Right renal pelvis (tissue), 4 donors: ENCODE results near the gene LOC128125822.

Experiments used
- DNase-seq, 4 donors: peaks; one replicate each; pipeline ENCODE4 v3.0.0-alpha.2; 2013; ENCODE audit warnings: low read depth in 4 of 4, low spot score in 3 of 4, missing footprints in 1 of 4

Gene LOC128125822

GRCh38 chr6:63554782-63555181 is 17.5 kb upstream of the LOC128125822 start:
- DNase-seq: no peak

- no peak for DNase-seq
Measured at GRCh38 chr6:63556369-63556768, 15.9 kb upstream of the LOC128125822 start.

- no peak for DNase-seq
Measured at GRCh38 chr6:63558278-63558677, 14.0 kb upstream of the LOC128125822 start.

GRCh38 chr6:63560801-63561287 is 11.4 kb upstream of the LOC128125822 start:
- no peak for DNase-seq

GRCh38 chr6:63561288-63561687 is 11.0 kb upstream of the LOC128125822 start:
- DNase-seq: no peak

- DNase-seq: no peak
Measured at GRCh38 chr6:63563235-63563634, 9.0 kb upstream of the LOC128125822 start.

GRCh38 chr6:63565058-63565726 is 7.1 kb upstream of the LOC128125822 start:
- no peak for DNase-seq

GRCh38 chr6:63565727-63566596 is 6.3 kb upstream of the LOC128125822 start:
- DNase-seq: no peak

- no peak for DNase-seq
Measured at GRCh38 chr6:63567966-63568365, 4.3 kb upstream of the LOC128125822 start.

GRCh38 chr6:63571361-63572043 is 778 bp upstream of the LOC128125822 start:
- DNase-seq: no peak

- no peak for DNase-seq
Measured at GRCh38 chr6:63572747-63573075, 431 bp downstream of the LOC128125822 start.

- peak in 2 of 4 donors; percentile 72 to 78 for DNase-seq
Measured at GRCh38 chr6:63573076-63573898, 1.0 kb downstream of the LOC128125822 start.

- DNase-seq: no peak
Measured at GRCh38 chr6:63573899-63574553, 1.7 kb downstream of the LOC128125822 start.

GRCh38 chr6:63574554-63574900 is 2.2 kb downstream of the LOC128125822 start:
- no peak for DNase-seq

- no peak for DNase-seq
Measured at GRCh38 chr6:63576147-63576772, 4.0 kb downstream of the LOC128125822 start.

GRCh38 chr6:63576985-63577712 is 4.9 kb downstream of the LOC128125822 start:
- DNase-seq: no peak

GRCh38 chr6:63578757-63579156 is 6.5 kb downstream of the LOC128125822 start:
- DNase-seq: no peak

- no peak for DNase-seq
Measured at GRCh38 chr6:63579937-63580703, 7.8 kb downstream of the LOC128125822 start.
